ENCODE results near the gene APEH. TPM values are rescaled to one million over a fixed set of nuclear protein-coding genes. Genes with fewer than 3 reads are reported as not detected.

APEH gene
- total and polyA plus RNA-seq, 2 experiments from 2014 or later = 170 to 264 TPM

GRCh38 chr3:49717211-49717958 lies 43.2 kb downstream of the APEH start:
- Histone ChIP-seq H3K4me3 (no peak overlapping the region), H3K27ac (ENCODE audit: low read depth) (no peak overlapping the region), H3K27me3 (ENCODE audit: insufficient read depth) (no peaks in the 10 kb centered on the region), H3K4me1 (ENCODE audit: insufficient read depth) (no peaks in the 10 kb centered on the region; the same call in 1 of the 2 replicates), H3K79me2 (replicated peaks; ENCODE audit: insufficient read depth) (no peaks in the 10 kb centered on the region), H3K36me3 (ENCODE audit: insufficient read depth) (peaks cover 5% of the 10 kb centered on the region; the same call in 1 of the 2 replicates), H2AFZ (no peak overlapping the region), H3F3A (replicated peaks; ENCODE audit: low read depth) (peaks cover 8% of the 10 kb centered on the region; the same call in 1 of the 2 replicates), H3K9me2 (ENCODE audit: insufficient read depth) (no peaks in the 10 kb centered on the region), H4K20me1 (replicated peaks; ENCODE audit: insufficient read depth) (peaks cover 3% of the 10 kb centered on the region; the same call in 1 of the 2 replicates), H3K4me2 (peak overlapping the region; percentile 95)
- Mint-ChIP-seq H3K4me1 (peaks cover 15% of the 10 kb centered on the region), H3K27ac (no peak overlapping the region), H3K36me3 (ENCODE audit: low read depth) (peaks cover 20% of the 10 kb centered on the region), H3K27me3 (ENCODE audit: insufficient read depth, low read depth, poor library complexity) (peaks cover 40% of the 10 kb centered on the region), H3K9me3 (peaks cover 6% of the 10 kb centered on the region; the same call in 1 of the 3 replicates), H3K4me3 (no peak overlapping the region)
- ATAC-seq = no peak
- TF ChIP-seq CTCF (conservative IDR thresholded peaks at IDR 0.05; ENCODE audit: low read depth in 2 of 2) = no peak
- TF ChIP-seq EZH2phosphoT487 (IDR thresholded peaks at IDR 0.05; ENCODE audit: unreplicated experiment) = no peak
- no peak for TF ChIP-seq POLR2AphosphoS5 (IDR thresholded peaks at IDR 0.05; ENCODE audit: low read depth)
- no peak for TF ChIP-seq STAT1 (IDR thresholded peaks at IDR 0.05; ENCODE audit: unreplicated experiment)
- no peak for TF ChIP-seq ETS1 (IDR thresholded peaks at IDR 0.05)
- no peak for TF ChIP-seq JUNB (IDR thresholded peaks at IDR 0.05; ENCODE audit: unreplicated experiment)
- no peak for TF ChIP-seq EZH2 (IDR thresholded peaks at IDR 0.05; ENCODE audit: low read depth, unreplicated experiment)
- no peak for TF ChIP-seq CREB1 (CRISPR knock-in tag; IDR thresholded peaks at IDR 0.05; ENCODE audit: low read depth)
- no peak for TF ChIP-seq NANOG (IDR thresholded peaks at IDR 0.05; ENCODE audit: borderline replicate concordance)
- no peak for TF ChIP-seq ZNF462 (CRISPR knock-in tag; IDR thresholded peaks at IDR 0.05)
- TF ChIP-seq ZNF114 (CRISPR knock-in tag; IDR thresholded peaks at IDR 0.05) = no peak
- no peak for TF ChIP-seq ZNF331 (CRISPR knock-in tag; IDR thresholded peaks at IDR 0.05; ENCODE audit: low read depth)
- TF ChIP-seq REST (IDR thresholded peaks at IDR 0.05; ENCODE audit: unreplicated experiment) = no peak
- DNase-seq (ENCODE audit: low spot score) = no peak

Measured in GM23338 (cell line).